Neural cell (in vitro differentiated cells): ENCODE results near the gene CD247.

Experiments used
- CTCF ChIP-seq: fragments of 450-650 bp; IDR thresholded peaks from 2 replicates; pipeline ENCODE4 v1.5.1; 2014; ENCODE audit warnings: antibody characterized with exemption, mild to moderate bottlenecking, moderate library complexity; ENCODE audit not compliant: poor library complexity, severe bottlenecking
- EP300 ChIP-seq: fragments of 450-650 bp; conservative IDR thresholded peaks from 2 replicates; pipeline ENCODE4 v1.6.1; 2014; ENCODE audit warnings: antibody characterized with exemption, mild to moderate bottlenecking, moderate library complexity; ENCODE audit not compliant: poor library complexity, severe bottlenecking
- EZH2 ChIP-seq: fragments of 200-600, 300-800 bp; shearing (Covaris generic), sonication (generic); IDR thresholded peaks from 2 replicates; pipeline ENCODE4 v1.6.1; 2014; ENCODE audit warnings: antibody characterized with exemption, low read length, borderline replicate concordance, mild to moderate bottlenecking; ENCODE audit not compliant: insufficient read depth, poor library complexity, severe bottlenecking
- POLR2AphosphoS5 ChIP-seq: IDR thresholded peaks from 2 replicates; pipeline ENCODE4 v1.6.1; 2012
- RAD21 ChIP-seq: fragments of 450-650 bp; conservative IDR thresholded peaks from 2 replicates; pipeline ENCODE4 v1.6.1; 2014; ENCODE audit warnings: antibody characterized with exemption, mild to moderate bottlenecking, moderate library complexity
- SMC3 ChIP-seq: fragments of 450-650 bp; conservative IDR thresholded peaks from 2 replicates; pipeline ENCODE4 v1.6.1; 2014; ENCODE audit warnings: antibody characterized with exemption, mild to moderate bottlenecking, moderate library complexity; ENCODE audit not compliant: poor library complexity
- TAF1 ChIP-seq: IDR thresholded peaks from 2 replicates; pipeline ENCODE4 v1.6.1; 2012; ENCODE audit warnings: low read depth
- TF ChIP-seq, protein P1 (sequence below): IDR thresholded peaks from 2 replicates; pipeline ENCODE4 v1.6.1; 2012; ENCODE audit warnings: borderline replicate concordance

DNA sequence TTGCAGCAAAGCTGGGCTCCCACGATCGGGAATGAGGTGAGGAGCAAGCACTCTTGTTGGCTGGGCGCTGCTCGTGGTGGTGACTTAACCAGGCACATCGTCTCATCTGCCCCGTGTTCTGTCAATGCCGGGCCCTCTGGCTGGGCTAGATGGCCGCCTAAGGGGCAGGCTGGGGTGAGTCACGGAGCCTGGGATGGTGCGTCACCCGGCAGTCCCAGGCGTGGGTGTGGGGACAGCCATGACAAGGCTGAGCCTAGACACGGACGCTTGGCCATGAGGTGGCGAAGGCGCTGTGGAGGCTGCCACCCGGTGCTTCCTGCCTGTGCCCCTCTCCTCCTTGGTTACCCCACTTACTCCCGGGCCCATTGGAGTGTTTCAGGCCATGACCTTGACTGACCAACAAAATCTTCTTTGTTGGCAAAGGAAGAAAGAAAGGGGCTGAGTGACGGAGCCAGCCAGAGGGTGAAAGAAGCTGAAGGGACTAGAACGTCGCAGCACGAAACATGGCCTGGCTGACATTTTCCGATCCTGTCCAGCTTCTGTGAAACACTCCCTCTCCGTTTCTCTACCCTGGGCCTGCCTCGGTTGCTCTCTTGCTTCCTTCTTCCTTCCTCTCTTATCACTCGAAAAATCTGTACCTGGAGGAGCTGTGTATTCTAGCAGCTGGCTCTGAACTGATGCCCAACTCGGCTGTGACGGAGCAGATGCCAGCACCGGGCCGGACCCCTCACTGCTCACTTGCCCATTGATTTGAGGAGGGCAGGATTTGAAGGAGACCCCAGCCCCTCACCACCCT lies 596 bp downstream of the CD247 start:
- TF ChIP-seq SMC3: no peak
- no peak for TF ChIP-seq CTCF
- TF ChIP-seq EZH2: no peak
- TF ChIP-seq POLR2AphosphoS5: no peak
- TF ChIP-seq, protein P1, sequence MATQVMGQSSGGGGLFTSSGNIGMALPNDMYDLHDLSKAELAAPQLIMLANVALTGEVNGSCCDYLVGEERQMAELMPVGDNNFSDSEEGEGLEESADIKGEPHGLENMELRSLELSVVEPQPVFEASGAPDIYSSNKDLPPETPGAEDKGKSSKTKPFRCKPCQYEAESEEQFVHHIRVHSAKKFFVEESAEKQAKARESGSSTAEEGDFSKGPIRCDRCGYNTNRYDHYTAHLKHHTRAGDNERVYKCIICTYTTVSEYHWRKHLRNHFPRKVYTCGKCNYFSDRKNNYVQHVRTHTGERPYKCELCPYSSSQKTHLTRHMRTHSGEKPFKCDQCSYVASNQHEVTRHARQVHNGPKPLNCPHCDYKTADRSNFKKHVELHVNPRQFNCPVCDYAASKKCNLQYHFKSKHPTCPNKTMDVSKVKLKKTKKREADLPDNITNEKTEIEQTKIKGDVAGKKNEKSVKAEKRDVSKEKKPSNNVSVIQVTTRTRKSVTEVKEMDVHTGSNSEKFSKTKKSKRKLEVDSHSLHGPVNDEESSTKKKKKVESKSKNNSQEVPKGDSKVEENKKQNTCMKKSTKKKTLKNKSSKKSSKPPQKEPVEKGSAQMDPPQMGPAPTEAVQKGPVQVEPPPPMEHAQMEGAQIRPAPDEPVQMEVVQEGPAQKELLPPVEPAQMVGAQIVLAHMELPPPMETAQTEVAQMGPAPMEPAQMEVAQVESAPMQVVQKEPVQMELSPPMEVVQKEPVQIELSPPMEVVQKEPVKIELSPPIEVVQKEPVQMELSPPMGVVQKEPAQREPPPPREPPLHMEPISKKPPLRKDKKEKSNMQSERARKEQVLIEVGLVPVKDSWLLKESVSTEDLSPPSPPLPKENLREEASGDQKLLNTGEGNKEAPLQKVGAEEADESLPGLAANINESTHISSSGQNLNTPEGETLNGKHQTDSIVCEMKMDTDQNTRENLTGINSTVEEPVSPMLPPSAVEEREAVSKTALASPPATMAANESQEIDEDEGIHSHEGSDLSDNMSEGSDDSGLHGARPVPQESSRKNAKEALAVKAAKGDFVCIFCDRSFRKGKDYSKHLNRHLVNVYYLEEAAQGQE: no peak
- TF ChIP-seq EP300: no peak
- TF ChIP-seq RAD21: no peak
- TF ChIP-seq TAF1: no peak
